NCI-H446 treated with DMSO at 0.1 percent for 48 hours (cell line): Measurements from ENCODE around the gene SPOPL.
A peak's percentile ranks its signal among the peaks of the same experiment; 100 is the strongest.
"Not testable (repeated sequence)": the region's sequence is repeated elsewhere in the genome, so short reads cannot be mapped to it uniquely, and the experiment has no call there.

Experiments
- DNase-seq: peaks from one replicate; lab custom pipeline; 2025; lab: John Stamatoyannopoulos, UW

SPOPL gene

GRCh38 chr2:138501425-138502254 is at the start of gene SPOPL:
SPOPL (plus strand) TSS chr2:138501770; CDS start chr2:138550217, 48,447 bp downstream.
- peak; percentile 84 for DNase-seq

- DNase-seq, result no peak
Observed at GRCh38 chr2:138452324-138452723, 49.2 kb upstream of the SPOPL start.

- no peak for DNase-seq
Observed at GRCh38 chr2:138453815-138454214, 47.8 kb upstream of the SPOPL start.

GRCh38 chr2:138454761-138455160 is 46.8 kb upstream of the SPOPL start:
- no peak for DNase-seq

- DNase-seq, result no peak
Observed at GRCh38 chr2:138455275-138455674, 46.3 kb upstream of the SPOPL start.

GRCh38 chr2:138455691-138456090 is 45.9 kb upstream of the SPOPL start:
- no peak for DNase-seq

GRCh38 chr2:138462689-138463088 is 38.9 kb upstream of the SPOPL start:
- not testable (repeated sequence) for DNase-seq

GRCh38 chr2:138468617-138469016 is 33.0 kb upstream of the SPOPL start:
- DNase-seq, result no peak

GRCh38 chr2:138469411-138469810 is 32.2 kb upstream of the SPOPL start:
- DNase-seq, result no peak

- DNase-seq, result no peak
Observed at GRCh38 chr2:138470941-138471340, 30.6 kb upstream of the SPOPL start.

- DNase-seq, result peak; percentile 26
Observed at GRCh38 chr2:138474100-138474825, 27.3 kb upstream of the SPOPL start.

GRCh38 chr2:138475277-138475776 is 26.2 kb upstream of the SPOPL start:
- DNase-seq, result no peak

- no peak for DNase-seq
Observed at GRCh38 chr2:138476186-138476585, 25.4 kb upstream of the SPOPL start.

- DNase-seq, result peak; percentile 24
Observed at GRCh38 chr2:138476940-138477339, 24.6 kb upstream of the SPOPL start.

- DNase-seq, result not testable (repeated sequence)
Observed at GRCh38 chr2:138482796-138483195, 18.8 kb upstream of the SPOPL start.

- no peak for DNase-seq
Observed at GRCh38 chr2:138485019-138485418, 16.6 kb upstream of the SPOPL start.

GRCh38 chr2:138486363-138487198 is 15.0 kb upstream of the SPOPL start:
- no peak for DNase-seq

- DNase-seq, result no peak
Observed at GRCh38 chr2:138490673-138491494, 10.7 kb upstream of the SPOPL start.

GRCh38 chr2:138491495-138491862 is 10.1 kb upstream of the SPOPL start:
- DNase-seq, result no peak

- no peak for DNase-seq
Observed at GRCh38 chr2:138492160-138492559, 9.4 kb upstream of the SPOPL start.

GRCh38 chr2:138493334-138493733 is 8.2 kb upstream of the SPOPL start:
- no peak for DNase-seq
